Suprapubic skin (tissue), 4 donors: ENCODE measurements around the gene ZNF385D.

Experiments used
- CTCF ChIP-seq, 2 donors: fragments of 200-600 bp in 1 of 2; fragments of 450-650 bp in 1 of 2; sonication (generic) in 1 of 2; IDR thresholded peaks; one replicate each; pipeline ENCODE4 v1.5.1; 2016 to 2019; ENCODE audit warnings: antibody characterized with exemption in 2 of 2, mild to moderate bottlenecking in 1 of 2, moderate library complexity in 1 of 2
- EP300 ChIP-seq: sonication (generic); formaldehyde crosslinking; IDR thresholded peaks from one replicate; pipeline ENCODE4 v1.6.1; 2017; ENCODE audit warnings: antibody characterized with exemption
- POLR2A ChIP-seq, 2 donors: fragments of 450-650 bp; IDR thresholded peaks; one replicate each; pipeline ENCODE4 v1.6.1; 2017; ENCODE audit warnings: antibody characterized with exemption in 2 of 2, mild to moderate bottlenecking in 2 of 2, moderate library complexity in 2 of 2
- POLR2AphosphoS5 ChIP-seq, 3 donors: sonication (generic); formaldehyde crosslinking; IDR thresholded peaks; one replicate each; pipeline ENCODE4 v1.6.1; 2017; ENCODE audit warnings: antibody characterized with exemption in 3 of 3

DNA sequence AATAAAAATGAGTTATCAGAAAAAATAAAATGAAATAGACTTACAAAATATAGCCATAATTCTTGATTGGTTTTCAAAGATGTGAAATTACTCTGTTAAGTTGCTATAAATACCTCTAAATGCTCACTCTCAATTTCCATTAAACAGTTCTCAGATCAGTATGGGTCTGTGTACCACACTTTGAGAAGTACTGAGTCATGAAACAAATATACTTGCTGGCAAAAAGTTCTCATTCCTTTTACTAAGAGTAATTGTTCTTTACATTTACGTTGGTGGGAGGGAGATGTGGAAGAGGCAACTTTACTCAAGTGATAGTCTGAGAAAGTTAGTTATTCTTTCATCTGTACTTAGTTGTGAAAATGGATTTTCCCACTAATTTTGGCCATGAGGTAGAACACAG is 96.3 kb downstream of the ZNF385D start:
- TF ChIP-seq CTCF (IDR thresholded peaks at IDR 0.05) (no peak), POLR2AphosphoS5 (IDR thresholded peaks at IDR 0.05) (no peak), EP300 (no peak), POLR2A (IDR thresholded peaks at IDR 0.05) (no peak)
